SK-N-SH treated with all-trans-retinoic acid at 6 μM for 48 hours (cell line): ENCODE measurements around the gene IGSF11.

Experiments used
- GLIS3 ChIP-seq: fragments of 250-450 bp; sonication (Bioruptor Pico); IDR thresholded peaks from 2 replicates; pipeline ENCODE4 v1.5.0; 2020; ENCODE audit warnings: mild to moderate bottlenecking, moderate library complexity
- PPARA ChIP-seq: fragments of 250-450 bp; sonication (Bioruptor Pico); IDR thresholded peaks from 2 replicates; pipeline ENCODE4 v1.5.0; 2020; ENCODE audit warnings: mild to moderate bottlenecking, borderline replicate concordance
- ZNF8 ChIP-seq: fragments of 450-650 bp; formaldehyde crosslinking; IDR thresholded peaks from 2 replicates; pipeline ENCODE4 v1.5.0; 2020; ENCODE audit warnings: mild to moderate bottlenecking, moderate library complexity
- TF ChIP-seq, protein P1 (sequence below): fragments of 250-450 bp; sonication (Bioruptor Pico); IDR thresholded peaks from 2 replicates; pipeline ENCODE4 v1.8.0; 2020; ENCODE audit warnings: mild to moderate bottlenecking, moderate library complexity, borderline replicate concordance
- TF ChIP-seq, protein P2 (sequence below): fragments of 250-450 bp; sonication (Bioruptor Pico); IDR thresholded peaks from 2 replicates; pipeline ENCODE4 v1.5.1; 2020; ENCODE audit warnings: low read depth, mild to moderate bottlenecking, moderate library complexity

DNA sequence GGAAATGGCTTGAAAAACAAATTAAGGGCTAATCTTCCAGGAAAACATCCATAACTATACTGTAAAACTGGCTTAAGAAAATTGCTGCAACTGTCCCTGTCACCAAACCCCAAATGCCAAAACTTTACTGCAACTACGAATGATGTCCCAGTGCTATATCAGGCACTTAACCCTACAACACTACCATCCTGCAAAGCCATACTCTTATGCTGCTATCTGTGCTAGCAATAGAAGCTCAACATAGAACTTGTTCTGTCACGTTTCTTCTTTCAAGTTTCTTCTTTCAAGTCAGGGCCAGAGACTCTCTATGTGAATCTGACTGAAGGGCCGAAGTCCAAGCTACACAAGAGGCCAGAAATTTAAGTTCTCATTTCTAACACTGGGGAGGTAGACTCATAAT is 92.5 kb downstream of the IGSF11 start:
- TF ChIP-seq, protein P1, sequence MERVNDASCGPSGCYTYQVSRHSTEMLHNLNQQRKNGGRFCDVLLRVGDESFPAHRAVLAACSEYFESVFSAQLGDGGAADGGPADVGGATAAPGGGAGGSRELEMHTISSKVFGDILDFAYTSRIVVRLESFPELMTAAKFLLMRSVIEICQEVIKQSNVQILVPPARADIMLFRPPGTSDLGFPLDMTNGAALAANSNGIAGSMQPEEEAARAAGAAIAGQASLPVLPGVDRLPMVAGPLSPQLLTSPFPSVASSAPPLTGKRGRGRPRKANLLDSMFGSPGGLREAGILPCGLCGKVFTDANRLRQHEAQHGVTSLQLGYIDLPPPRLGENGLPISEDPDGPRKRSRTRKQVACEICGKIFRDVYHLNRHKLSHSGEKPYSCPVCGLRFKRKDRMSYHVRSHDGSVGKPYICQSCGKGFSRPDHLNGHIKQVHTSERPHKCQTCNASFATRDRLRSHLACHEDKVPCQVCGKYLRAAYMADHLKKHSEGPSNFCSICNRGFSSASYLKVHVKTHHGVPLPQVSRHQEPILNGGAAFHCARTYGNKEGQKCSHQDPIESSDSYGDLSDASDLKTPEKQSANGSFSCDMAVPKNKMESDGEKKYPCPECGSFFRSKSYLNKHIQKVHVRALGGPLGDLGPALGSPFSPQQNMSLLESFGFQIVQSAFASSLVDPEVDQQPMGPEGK (CRISPR knock-in tag) = no peak
- TF ChIP-seq ZNF8 (CRISPR knock-in tag) (no peak), PPARA (CRISPR knock-in tag) (no peak), GLIS3 (CRISPR knock-in tag) (no peak)
- TF ChIP-seq, protein P2, sequence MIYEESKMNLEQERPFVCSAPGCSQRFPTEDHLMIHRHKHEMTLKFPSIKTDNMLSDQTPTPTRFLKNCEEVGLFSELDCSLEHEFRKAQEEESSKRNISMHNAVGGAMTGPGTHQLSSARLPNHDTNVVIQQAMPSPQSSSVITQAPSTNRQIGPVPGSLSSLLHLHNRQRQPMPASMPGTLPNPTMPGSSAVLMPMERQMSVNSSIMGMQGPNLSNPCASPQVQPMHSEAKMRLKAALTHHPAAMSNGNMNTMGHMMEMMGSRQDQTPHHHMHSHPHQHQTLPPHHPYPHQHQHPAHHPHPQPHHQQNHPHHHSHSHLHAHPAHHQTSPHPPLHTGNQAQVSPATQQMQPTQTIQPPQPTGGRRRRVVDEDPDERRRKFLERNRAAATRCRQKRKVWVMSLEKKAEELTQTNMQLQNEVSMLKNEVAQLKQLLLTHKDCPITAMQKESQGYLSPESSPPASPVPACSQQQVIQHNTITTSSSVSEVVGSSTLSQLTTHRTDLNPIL (CRISPR knock-in tag) = no peak
